ENCODE measurements around the gene ALPK3. TPM values are rescaled to one million over a fixed set of nuclear protein-coding genes. Genes with fewer than 3 reads are reported as not detected.
A peak's percentile ranks its signal among the peaks of the same experiment; 100 is the strongest.

The ALPK3 gene
- total RNA-seq, 4 donors from 2014 or later, result 131 to 406 (median 305) TPM

DNA sequence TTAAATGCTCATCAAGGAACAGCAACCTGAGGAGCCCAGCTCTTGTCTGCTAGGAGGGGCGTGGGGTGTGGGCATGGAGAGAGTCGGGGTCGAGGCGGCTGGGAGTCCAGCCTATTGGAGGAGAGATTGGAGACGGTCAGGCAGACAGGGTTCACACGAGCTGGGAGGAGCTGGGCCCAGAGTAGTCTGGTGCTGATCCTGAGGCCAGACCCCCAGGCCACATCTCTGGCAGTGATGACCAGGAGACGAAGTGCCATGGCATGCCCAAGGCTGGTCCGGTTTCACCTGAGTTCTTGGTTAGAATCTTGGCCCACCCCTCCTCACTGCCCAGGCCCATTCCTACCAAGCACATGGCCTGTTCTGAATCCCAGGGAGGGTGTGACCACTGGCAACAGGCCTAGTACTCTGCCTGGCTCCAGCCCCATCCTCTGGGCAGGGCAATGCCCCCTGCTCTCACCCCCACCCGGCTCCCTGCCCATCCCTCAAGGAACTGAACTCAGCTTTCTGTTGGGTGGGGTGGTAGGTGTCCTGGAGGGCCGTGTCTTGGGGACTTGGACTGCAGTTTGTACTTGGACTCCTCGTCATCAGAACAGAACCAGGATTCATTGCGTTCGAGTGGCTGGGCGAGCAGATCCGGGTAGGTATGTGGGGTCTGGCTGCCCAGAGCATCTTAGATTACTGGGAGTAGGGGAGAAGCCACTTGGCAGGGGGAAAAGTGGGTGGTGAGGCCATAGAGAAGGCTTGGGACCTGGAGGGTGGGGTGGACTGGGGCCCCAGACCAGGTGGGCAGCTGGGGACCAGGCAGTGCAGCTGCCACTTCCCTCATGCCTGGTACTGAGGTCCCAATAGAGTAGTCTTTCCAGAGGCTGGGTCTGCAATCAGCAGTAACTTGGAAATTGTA, 88.1 kb downstream of the ALPK3 start:
- peak in 1 of 2 donors; percentile 29 for ATAC-seq
- H3K4me1 ChIP-seq, result peaks cover 17 to 23% of the 10 kb centered on the region in 2 donors
- peak overlapping the region in 3 of 4 donors; percentile 3 to 53 (median 31) for H3K27ac ChIP-seq

DNA sequence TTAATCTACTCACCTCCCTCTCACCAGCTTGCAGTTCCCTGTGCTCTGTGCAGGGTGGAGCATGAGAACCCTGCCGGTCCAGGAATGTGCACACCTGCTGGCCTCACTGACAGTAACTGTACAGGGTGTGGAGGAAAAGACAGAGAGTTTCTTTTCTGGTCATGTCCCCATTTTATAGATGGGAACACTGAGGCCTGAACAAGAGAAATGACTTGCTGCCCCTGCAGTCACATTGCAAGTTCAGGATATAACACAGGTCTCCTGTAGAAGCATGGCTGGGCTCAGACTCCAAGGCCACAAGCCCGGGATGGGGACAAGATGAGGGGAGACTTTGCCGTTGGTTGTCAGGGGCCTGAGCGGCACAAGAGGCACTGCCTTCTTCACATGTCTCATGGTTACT, 90.6 kb downstream of the ALPK3 start:
- H3K27me3 ChIP-seq, result no peaks in the 10 kb centered on the region
- H3K36me3 ChIP-seq, result no peaks in the 10 kb centered on the region
- DNase-seq (no peak), ATAC-seq (no peak)
- no peaks in the 10 kb centered on the region for H3K9me3 ChIP-seq
- H3K4me3 ChIP-seq, result no peak overlapping the region
- in situ Hi-C loops (cut with MboI; ENCODE audit: low sequenced_read_pairs in 4 of 4) (no loop called here), intact Hi-C loops (cut with DNase I; ENCODE audit: low total_unique reads) (no loop called here)
- H3K4me1 ChIP-seq, result peaks cover 33 to 45% of the 10 kb centered on the region in 2 donors
- H3K27ac ChIP-seq, result no peak overlapping the region
- no peak for TF ChIP-seq POLR2A (IDR thresholded peaks at IDR 0.05)
- TF ChIP-seq, protein P1, sequence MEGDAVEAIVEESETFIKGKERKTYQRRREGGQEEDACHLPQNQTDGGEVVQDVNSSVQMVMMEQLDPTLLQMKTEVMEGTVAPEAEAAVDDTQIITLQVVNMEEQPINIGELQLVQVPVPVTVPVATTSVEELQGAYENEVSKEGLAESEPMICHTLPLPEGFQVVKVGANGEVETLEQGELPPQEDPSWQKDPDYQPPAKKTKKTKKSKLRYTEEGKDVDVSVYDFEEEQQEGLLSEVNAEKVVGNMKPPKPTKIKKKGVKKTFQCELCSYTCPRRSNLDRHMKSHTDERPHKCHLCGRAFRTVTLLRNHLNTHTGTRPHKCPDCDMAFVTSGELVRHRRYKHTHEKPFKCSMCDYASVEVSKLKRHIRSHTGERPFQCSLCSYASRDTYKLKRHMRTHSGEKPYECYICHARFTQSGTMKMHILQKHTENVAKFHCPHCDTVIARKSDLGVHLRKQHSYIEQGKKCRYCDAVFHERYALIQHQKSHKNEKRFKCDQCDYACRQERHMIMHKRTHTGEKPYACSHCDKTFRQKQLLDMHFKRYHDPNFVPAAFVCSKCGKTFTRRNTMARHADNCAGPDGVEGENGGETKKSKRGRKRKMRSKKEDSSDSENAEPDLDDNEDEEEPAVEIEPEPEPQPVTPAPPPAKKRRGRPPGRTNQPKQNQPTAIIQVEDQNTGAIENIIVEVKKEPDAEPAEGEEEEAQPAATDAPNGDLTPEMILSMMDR (IDR thresholded peaks at IDR 0.05 in 4 of 5, conservative IDR thresholded peaks at IDR 0.05 in 1 of 5), result no peak

More for the DNA sequence above, 88.1 kb downstream of the ALPK3 start:
- TF ChIP-seq, protein P1 (IDR thresholded peaks at IDR 0.05 in 4 of 5, conservative IDR thresholded peaks at IDR 0.05 in 1 of 5), result no peak
- no peak for TF ChIP-seq POLR2A (IDR thresholded peaks at IDR 0.05)
- DNase-seq, result peak in 1 of 2 donors; percentile 44
- intact Hi-C loops (cut with DNase I; ENCODE audit: low total_unique reads) (no loop called here), in situ Hi-C loops (cut with MboI; ENCODE audit: low sequenced_read_pairs in 4 of 4) (no loop called here)
- H3K9me3 ChIP-seq, result no peaks in the 10 kb centered on the region
- H3K36me3 ChIP-seq, result no peaks in the 10 kb centered on the region
- H3K27me3 ChIP-seq, result no peaks in the 10 kb centered on the region
- no peak overlapping the region for H3K4me3 ChIP-seq

DNA sequence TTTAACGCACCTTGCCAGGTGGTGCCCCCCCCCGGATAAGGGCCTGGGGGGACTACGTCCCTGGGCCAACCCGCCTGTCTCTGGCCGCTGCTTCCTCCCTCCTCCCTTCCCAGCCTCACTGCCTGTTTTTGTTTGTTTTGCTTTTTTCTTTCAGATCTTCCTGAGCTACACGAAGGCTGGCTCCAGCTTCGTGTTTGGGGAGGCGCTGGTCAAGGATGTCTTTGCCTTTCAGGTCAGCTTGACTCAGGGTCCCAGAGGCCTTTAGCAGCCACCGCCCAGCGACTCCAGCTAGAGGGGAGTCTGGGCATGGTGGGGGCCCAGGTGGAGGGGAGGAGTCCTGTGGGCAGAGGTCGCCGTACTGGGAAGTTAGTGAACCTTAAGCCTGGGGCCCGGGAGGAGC, 91.4 kb downstream of the ALPK3 start:
- no peak for TF ChIP-seq POLR2A (IDR thresholded peaks at IDR 0.05)
- TF ChIP-seq, protein P1 (IDR thresholded peaks at IDR 0.05 in 4 of 5, conservative IDR thresholded peaks at IDR 0.05 in 1 of 5), result no peak
- Histone ChIP-seq H3K27ac (no peak overlapping the region), H3K36me3 (no peaks in the 10 kb centered on the region), H3K9me3 (no peaks in the 10 kb centered on the region), H3K27me3 (no peaks in the 10 kb centered on the region), H3K4me3 (no peak overlapping the region), H3K4me1 (peaks cover 41 to 53% of the 10 kb centered on the region in 2 donors)
- DNase-seq (no peak), ATAC-seq (no peak)
- in situ Hi-C loops (cut with MboI; ENCODE audit: low sequenced_read_pairs in 4 of 4), result no loop called here
- intact Hi-C loops (cut with DNase I; ENCODE audit: low total_unique reads), result no loop called here

DNA sequence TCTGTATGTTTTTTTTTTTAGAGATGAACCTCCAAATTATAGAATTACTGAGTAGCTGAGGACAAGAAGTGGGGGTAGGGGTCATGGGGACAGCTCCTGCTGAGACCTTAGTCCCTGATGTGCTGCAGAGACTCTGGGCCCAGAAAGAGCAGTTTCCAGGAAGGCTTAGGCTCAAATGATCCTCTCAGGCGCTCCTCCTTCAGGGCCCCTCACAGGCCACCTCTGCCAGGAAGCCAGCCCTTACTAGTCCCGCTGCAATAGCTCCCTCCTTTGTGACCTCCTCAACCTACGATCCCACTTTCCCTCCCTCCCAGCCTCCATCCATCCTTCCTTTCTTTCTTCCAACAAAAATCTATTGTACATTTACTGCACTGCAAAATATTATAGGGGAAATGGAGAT, 91.9 kb downstream of the ALPK3 start:
- intact Hi-C loops (cut with DNase I; ENCODE audit: low total_unique reads), result no loop called here
- no peak for TF ChIP-seq POLR2A (IDR thresholded peaks at IDR 0.05)
- TF ChIP-seq, protein P1 (IDR thresholded peaks at IDR 0.05 in 4 of 5, conservative IDR thresholded peaks at IDR 0.05 in 1 of 5), result no peak
- ATAC-seq, result no peak
- peaks cover 42 to 53% of the 10 kb centered on the region in 2 donors for H3K4me1 ChIP-seq
- no peaks in the 10 kb centered on the region for H3K9me3 ChIP-seq
- no peak overlapping the region for H3K27ac ChIP-seq
- in situ Hi-C loops (cut with MboI; ENCODE audit: low sequenced_read_pairs in 4 of 4), result no loop called here
- no peaks in the 10 kb centered on the region for H3K36me3 ChIP-seq
- no peak for DNase-seq
- no peaks in the 10 kb centered on the region for H3K27me3 ChIP-seq
- H3K4me3 ChIP-seq, result no peak overlapping the region
